HG02623 (cell line): ENCODE data around the gene CMIP.
A peak's percentile ranks its signal among the peaks of the same experiment; 100 is the strongest.

Source experiments
- ATAC-seq: cut with Tn5 transposase; IDR thresholded peaks from one replicate; pipeline ENCODE4 v1.9.1; 2021; ENCODE audit warnings: moderate library complexity; ENCODE audit not compliant: unreplicated experiment

Gene CMIP

DNA sequence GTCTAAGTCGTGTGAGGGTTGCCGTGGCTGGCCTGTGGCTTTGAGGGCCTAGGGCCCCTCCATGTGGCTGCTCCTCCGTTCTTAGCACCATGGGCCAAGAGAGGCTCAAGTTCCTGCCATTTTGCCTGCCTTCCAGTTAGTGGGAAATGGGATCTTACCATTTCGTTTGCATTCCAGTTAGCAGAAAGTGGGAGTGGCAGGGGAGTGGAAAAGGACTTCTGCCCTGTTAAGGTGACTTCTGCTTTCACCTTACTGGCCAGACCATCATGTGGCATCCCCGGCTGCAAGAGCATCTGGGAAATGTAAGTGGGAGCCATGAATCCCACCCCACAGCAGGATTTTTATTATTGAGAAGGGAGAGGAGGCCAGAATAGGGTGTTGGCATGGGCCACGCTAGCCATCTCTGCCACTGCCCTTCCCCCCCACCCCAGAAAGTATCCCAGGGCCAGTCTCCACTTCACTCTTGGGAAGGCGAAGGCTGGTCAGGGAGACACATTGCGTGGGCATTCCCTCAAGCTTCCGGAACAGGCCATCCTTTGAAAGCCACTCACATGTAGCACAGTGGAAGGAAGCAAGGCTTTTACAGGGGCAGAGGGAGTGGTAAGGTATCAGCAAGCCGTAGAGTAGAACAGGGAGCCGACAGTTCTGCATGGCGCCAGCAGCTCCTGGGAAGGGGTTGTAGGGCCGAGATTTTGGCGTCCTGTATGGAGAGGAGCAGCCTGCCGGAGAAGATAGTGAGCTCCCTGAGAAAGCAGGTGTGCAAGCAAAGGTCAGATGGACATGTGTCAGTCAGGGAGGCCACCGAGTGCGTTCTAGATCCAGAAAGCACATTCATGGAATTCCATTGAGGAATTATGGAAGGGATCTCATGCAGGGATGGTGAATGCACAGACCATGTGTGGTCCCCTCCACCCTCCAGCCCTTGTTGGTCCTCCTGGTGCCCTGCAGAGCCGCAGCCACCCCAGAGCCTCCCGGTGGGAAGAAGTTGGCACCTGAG lies 33.4 kb downstream of the CMIP start:
- ATAC-seq, result no peak

DNA sequence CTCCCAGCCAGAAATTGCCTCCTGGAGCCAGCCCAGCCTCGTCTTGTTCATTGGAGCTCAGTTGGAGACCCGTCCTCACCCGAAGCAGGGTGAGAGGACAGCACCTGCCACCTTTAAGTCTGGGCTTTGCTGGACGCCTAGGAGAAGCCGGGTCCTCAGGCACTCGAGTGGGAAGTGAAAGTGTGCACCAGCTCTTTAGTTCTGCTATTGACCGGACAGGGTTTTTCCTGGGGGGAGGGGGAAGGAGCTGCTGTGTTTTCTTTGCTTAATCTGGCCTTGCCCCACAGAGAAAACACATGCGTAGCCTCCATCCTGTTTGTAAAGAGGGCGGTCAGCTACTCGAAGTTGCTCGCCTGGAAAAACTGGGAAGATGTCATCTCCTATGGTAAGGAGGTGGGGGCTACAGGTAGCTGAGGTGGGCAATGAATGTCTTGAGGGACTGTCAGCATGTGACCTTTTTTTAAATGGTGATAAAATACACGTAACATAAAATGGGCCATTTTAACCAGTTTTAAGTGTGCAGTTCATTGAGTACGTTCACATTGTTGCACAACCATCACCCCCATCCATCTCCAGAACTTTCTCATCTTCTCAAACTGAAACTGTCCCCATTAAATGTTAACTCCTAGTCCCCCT lies 34.4 kb downstream of the CMIP start:
- ATAC-seq, result peak; percentile 56

DNA sequence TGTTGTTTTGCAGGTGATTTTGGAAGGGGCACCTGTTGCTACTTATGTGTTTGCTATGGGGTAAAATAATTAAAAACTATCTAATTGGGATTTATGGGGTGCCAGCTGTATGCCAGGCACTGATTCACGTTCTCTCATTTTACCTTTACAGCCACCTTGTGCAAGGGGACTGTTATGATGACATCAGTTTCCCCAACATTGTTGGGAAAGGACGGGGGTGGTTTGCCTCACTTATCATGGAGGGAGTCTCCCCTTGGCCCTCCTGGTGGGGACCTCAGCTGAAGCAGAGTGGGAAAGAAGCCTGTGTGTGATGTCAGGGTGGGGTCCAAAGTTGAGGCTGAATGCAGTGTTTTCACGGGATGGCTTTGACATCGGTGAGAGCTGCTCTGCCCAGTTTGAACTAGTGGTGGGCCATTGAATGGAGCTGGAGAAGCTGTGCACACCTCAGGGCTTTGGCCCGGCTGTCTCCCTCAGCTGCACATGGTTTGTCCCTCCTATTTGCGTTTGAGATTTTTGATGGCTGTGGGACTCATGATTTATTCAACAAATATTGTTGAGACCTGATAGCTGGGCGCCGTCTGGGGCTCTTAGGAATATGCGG lies 36.1 kb downstream of the CMIP start:
- ATAC-seq, result no peak

DNA sequence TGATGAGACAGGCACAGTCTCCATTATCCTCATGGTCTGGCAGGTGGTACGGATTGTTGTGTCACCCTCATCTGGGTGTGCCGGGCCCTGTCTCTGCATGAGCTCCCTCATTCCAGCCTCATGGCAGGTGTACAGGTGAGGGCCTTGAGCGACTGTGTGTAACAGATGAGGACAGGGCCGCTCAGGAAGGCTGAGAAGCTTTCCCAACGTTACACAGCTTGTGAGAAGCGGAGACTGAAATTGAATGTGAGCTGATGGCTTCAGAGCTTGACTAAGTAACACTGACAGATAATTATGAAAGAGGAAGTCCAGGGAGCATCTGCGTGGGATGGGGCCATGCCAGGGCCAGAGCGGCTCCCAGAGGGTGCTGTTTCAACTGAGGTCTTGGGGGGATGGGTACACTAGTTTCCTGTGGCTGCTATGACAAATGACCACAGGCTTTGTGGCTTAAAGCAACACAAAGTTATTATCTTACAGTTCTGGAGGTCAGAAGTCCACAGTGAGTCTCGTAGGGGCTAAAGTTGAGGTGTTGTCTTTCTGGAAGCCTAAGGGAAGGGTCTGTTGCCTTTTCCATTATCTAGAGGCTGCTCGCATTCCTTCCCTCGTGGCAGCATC lies 36.7 kb downstream of the CMIP start:
- ATAC-seq, result peak; percentile 84

DNA sequence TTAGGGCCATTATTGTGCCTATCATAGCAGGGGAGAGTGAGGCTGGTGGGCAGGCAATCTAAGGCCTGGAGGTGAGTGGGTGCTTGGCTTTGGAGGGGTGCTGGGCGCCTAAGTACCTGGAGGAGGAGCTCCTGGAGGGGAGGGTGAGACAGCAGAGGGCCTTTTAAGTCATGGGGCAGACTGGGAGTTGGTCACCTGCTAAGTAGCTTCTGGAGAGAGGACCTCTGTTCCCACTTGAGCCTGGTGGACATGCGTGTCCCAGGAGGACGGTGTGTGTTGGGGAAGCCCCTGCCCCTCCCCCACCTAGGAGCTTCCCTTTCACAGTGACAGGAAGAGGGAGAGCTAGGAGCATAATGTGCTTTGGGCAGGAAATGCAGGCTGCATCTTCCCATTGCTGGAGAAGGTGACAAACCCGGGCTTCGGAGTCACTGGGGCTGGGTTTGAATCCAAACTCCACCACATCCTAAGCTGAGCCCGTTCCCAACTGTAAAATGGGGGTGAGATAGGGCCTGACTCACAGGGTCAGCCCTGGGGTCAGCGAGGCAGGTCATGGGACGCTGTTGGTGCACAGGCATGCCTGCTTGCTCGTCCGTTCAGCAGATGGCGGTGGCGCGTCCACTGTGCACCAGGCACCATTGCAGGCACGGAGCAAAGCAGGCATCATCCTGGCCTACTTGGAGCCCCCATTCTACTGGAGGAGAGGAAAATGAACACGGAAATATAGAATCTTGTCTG lies 37.9 kb downstream of the CMIP start:
- no peak for ATAC-seq

DNA sequence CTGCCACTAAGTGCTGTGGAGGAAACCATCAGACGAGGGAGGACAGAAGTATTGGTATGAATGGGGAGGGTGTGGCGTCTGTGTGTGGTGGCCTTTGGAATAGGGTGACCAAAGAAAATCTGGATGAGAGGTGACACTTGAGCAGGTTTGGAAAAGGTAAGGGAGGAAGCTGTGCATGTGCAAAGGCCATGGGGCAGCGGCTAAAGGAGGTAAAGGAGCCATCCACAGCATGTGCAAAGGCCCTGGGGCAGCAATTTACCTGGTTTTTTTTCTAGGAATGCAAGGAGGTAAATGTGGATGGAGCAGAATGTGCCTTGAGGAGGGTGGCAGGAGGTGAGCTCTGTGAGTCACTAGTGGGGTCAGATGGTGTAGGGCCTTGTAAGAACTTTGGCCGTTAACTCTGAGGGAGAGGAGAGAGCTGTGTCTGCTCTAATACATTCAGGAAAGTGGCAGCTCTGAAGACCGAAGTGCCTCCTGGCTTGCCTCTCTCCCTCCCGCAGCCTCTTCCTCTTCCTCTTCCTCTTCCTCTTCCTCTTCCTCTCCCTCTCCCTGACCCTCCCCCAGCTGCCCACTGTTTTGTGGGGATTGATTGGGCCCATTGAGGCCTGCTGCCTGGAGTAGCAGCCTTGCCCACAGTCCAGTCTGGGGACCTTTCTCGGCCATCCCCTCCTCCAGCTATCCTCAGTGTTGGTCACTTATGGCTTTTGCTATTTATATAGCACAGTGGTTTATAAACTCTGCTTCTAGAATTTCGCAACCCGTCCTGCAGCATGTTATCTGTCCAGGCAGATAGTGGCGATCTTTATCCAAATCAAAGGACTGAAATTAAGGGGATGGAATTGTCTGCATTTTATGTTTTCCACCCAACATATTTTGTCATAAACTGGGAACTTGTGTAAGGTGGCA lies 38.7 kb downstream of the CMIP start:
- no peak for ATAC-seq

DNA sequence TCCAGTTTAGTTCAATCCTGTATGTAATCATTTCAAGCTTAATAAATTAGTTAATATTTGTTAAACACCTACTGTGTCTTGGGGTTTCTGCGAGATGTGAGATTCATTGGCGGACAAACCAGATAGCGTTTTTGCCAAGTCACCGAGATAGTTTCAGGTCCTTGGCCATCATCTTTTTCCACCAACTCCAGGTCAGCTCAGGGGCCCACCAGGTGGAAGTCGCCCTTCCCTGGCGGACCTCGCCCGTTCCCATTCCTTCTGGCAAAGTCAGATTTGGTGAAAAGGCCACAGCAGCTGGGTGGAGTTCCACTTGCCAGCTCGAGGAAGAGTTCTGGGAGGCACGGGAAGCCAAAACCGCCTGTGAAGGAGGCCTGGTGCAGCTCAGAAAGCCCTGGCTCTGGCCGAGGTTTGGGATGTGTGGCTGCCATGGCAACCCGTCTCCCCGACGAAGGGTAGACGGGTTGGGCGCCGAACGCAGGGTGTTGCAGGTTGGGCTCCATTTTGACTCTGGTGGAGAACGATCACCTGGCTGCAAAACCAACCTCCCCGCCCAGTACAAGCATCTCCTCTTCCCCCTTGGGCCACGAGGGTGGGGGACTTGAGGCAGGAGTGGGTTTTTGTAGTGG lies 39.5 kb downstream of the CMIP start:
- ATAC-seq, result no peak

DNA sequence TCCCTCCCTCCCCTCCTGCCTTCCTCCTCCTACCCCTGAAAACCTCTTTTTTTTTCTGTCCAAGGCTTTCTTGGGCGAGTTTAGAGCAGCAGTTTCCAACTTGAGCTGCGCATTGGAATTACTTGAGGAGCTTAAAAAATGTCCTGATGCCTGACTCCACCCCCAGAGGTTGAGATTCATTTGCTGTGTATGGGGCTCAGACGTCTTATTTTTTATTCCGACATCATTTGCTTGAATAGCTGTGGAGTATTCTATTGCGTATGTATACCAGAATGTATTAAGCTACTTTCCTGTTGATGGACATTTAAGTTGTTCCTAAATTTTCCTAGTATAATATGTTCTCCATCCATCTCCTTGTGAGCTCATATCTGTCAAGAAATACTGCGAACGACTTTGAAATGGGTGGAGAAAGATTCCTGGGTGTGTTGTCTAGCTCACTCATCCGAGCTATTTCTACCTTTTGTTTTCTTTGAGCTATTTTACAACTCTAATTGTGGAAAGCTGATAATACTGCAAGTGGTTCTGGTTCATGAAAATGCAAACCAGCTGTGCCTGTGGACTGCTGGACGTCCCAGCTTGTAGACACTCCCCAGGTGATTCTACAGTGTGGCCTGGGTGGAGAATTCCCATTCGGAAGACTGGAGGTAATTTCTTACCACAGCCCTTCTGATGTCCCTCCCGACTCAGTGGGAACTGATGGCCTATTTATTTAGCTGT lies 40.5 kb downstream of the CMIP start:
- ATAC-seq, result no peak

DNA sequence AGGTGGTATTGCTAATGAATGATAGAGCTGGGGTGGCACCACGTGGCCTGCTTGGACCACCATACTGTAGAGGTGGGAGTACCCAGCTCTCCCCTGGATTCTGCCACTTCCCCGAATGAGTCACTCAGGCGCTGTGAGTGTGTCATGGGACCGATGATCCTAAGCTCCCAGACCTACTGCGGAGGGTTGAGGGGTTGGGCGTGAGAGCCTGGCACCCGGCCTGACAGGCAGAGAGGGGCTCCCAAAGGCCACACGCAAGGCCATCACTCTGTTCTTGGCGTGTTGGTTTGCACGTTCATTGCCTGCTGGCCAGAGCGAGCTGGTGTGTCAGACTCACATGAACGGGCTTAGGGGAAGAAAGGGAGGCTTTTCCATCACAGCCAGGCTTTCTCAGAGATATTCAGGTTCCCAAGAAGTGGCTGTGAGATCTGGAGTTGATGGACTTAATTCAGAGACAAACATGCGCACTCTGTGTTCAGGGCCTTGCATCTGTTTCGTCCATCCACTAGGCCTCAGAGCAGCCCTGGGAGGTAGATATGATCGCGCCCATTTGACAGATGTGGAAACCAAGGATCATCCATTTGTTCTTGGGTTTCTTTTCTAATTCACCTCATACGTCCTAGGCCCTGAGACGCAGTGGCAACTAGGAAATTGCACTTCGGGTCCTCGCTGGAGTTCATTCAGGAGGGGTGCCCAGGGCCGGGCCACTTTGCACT lies 41.4 kb downstream of the CMIP start:
- no peak for ATAC-seq

DNA sequence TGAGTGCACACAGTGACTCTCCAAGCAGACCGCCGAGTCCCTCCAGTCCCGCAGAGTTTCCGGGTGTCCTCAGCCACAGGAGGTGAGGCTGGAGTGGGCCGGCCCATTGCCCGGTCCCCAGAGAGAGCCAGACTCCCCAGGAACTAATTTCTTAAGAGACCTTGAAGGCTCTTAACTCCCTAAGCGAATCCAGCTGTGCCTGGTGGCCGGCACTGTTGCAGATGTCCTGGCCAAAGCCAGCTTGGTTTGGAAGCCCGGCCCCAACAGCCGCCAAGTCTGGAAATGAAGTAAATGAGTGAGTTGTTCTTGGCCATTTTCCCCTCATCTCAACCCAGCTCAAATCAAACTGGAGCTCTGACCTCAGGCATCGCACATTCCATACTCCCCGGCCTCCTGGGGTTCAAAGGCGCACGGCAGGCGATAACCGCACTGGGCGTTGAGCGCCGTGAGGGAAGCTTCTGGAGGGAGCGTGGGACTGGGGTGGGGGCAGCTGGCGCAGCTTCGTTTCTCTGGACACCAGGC lies 42.0 kb downstream of the CMIP start:
- no peak for ATAC-seq

DNA sequence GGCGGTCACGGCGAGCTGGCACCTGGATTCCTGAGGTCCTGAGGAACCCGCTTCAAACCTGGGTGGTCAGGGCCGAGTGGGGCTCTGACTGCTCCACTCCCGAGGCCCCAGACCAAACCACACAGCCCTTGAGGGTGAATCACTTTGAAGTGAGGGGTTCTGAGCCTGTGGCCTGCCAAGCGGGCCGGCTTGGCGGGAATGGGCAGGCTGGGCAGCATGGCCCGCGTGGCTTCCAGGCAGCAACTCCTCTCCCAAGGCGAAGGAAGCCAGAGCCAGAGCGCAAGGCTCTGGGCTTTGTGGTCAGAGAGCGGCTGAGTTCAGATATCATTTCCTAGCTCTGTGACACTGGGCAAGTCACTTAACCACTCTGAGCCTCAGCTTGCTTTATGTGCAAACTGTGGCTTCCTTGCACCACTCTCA lies 42.7 kb downstream of the CMIP start:
- ATAC-seq, result no peak

DNA sequence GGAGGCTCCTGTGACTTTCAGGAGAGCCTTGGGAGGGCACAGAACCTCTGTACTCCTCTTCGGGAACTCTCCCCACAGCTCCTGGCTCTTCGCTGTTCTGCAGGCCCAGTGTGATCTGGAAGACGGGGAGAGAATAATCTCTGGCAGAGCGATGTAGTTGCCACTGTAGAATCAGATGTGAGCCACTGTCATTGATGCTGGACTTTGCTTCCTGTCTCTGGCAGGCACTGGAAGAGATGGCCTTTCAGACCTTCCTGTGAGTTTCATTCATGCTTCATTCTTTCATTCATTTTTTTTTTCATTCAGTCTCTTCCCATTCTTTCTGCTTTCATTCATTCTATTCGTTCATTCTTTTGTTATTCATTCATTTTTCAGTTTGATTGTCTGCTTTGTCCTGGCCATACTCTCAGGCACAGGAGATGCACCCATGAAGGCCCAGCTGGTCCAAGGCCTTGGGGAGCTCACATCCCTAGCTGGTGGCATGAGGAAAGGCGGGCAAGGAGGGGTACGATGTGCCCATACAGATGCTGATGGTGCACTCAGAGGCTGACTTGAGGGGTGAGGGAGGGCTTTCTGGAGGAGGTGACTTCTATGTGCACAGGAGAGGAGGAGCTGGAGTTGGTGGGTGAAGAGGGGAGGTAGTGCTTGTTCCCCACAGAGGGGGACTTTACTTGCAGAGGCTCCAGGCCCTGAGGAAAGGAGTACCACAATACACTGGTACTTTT lies 44.2 kb downstream of the CMIP start:
- no peak for ATAC-seq

DNA sequence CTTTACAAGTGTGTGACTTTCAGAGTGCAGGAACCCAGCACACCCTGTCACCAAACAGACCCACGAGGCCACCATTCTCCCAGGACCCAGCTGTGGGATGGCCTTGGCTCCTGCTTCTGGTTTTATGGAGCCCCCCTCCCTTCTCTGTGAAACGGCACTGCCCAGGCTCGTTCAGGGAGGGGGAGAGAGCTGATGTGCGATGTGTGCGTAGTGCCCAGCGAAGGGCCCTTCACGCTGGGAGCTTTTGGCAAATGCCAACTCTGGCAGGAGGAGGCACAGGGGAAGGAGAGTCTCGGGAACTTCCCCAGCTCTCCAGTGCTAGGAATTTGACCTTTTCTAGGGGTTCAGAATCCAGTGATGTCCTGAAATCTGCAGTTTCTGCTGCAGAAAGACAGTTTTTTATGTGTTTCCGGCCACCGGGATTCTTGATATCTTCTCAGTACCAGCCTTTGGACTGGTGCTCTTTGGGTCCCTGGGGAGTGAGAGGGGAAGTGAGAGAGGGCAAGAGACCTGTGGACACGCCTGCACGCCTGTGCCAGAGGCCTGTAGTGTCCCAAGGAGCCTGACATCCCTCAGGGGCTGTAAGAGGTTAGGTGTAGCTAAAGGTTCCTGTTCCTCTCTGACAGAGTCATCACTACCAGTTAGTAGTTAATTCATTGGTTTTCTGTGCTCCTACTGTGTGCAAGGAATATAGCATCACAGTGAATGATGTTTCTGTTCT lies 45.1 kb downstream of the CMIP start:
- no peak for ATAC-seq

DNA sequence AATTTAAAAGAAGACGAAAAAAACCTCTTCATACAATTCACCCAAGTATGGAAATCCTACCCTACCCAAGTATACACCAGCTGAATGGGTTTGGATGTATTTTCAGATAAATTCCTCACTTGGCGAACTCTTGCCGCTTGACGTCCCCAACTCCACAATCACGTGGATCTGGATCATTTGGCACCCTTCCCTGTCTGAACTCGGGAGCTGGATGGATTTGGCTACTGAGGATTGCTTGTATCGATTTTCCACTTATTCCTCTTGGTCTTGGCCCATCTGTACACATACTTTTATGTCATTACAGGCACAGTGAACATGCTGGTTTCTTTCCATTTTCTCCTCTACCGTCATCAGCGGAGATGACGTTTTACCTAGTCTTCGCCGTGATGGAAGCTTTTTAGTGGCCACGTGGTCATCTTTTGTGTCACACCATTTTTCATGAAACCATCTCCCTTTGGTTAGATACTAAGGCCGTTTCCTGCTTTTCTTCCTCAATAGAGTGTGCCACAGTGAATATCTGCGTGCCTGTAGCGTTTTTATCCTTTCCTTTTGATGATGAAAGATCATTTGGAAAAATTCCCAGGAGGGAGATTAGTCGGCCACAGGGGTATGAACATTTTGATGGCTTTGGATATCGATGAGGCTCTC lies 47.1 kb downstream of the CMIP start:
- ATAC-seq, result no peak

DNA sequence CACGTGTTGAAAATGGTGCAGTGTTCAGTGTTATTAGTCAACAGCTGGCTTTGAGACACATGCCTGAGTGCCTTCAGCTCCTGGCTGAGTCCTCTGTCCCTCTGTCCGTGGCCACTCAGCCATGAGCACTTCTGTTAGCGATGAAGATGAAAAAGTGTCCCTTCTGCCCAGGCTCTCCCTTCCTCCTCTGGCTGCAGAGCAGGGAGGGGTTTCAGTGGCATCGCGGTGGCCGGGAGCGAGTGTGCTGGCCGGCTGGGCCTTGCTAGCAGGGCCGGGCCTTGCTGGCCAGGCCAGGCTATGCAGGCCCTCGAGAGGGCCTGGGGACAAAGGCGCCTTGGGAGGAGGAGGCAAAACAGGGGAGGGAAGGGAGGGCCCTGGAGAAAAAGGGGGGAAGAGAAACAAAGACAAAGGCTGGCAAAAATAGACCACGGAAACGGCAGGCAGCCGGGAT lies 47.7 kb downstream of the CMIP start:
- ATAC-seq, result no peak
